Measurements from ENCODE around the gene LCT. TPM values are rescaled to one million over a fixed set of nuclear protein-coding genes. Genes with fewer than 3 reads are reported as not detected.

LCT gene
- total and polyA plus RNA-seq, 9 of the 15 experiments (the other 6 are each of a cell fraction or from before 2014, with no cell fraction given) = 0.01 to 0.04 (median 0.03) TPM; not detected in 4

DNA sequence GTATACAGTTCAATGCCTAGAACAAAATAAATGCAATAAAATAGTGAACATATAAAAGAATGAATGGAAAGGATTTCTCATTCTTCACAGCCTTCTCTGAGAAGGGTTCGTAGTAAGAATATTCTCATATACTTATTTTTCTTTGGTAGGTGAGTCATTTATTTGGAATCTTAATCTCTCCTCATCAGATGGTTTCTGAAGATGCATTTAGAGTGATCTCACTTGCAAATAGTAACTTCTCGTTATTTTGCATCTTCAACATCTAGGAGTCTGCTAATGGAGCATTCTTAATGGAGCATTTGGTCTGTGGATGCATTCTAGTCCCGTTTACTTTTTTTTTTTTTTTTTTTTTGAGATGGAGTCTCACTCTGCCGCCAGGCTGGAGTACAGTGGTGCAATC, 91.4 kb downstream of the LCT start:
- H3K9me3 ChIP-seq (replicated peaks; ENCODE audit: control insufficient read depth, insufficient read depth, low read depth, low read length) = no peaks in the 10 kb centered on the region
- H3K36me3 ChIP-seq (ENCODE audit: control insufficient read depth, insufficient read depth, low read length) = peaks cover 47% of the 10 kb centered on the region
- H4K20me1 ChIP-seq (replicated peaks; ENCODE audit: control insufficient read depth, insufficient read depth, low read length) = peaks cover 9% of the 10 kb centered on the region; the same call in 1 of the 2 replicates
- H3K79me2 ChIP-seq (ENCODE audit: control insufficient read depth, insufficient read depth, low read length) = peaks cover 56% of the 10 kb centered on the region
- peaks cover 7 to 8% of the 10 kb centered on the region in 2 experiments; a peak in 3 of 5 replicates for H3K4me1 ChIP-seq (replicated peaks in 1 of 2; ENCODE audit: control insufficient read depth in 2 of 2, insufficient read depth in 2 of 2, low read length in 2 of 2)
- H2AFZ ChIP-seq (ENCODE audit: low read depth, low read length) = no peak overlapping the region
- H3K4me2 ChIP-seq (ENCODE audit: insufficient read depth, low read length) = no peak overlapping the region
- H3K9me1 ChIP-seq (ENCODE audit: control insufficient read depth, insufficient read depth, low read length) = no peaks in the 10 kb centered on the region
- no peak overlapping the region for H3K9ac ChIP-seq (ENCODE audit: insufficient read depth in 1 of 2, low read depth in 2 of 2, low read length in 2 of 2)
- intact Hi-C loops (cut with micrococcal nuclease) (no loop called here), in situ Hi-C loops (cut with MboI) (no loop called here)
- BruUV-seq (replicated peaks) = no TSS peak
- FAIRE-seq = no peak
- H3K4me3 ChIP-seq = no peak overlapping the region
- no peak overlapping the region for H3K27ac ChIP-seq (ENCODE audit: extremely low read depth, low read depth, low read length)
- WGBS (ENCODE audit: insufficient coverage, low coverage, missing lambda C conversion rate) = 69% methylated on average over 3 of the region's 4 CpGs
- CTCF ChIA-PET (ENCODE audit: low intra/inter-chr PET ratio) = no interaction called here
- TF ChIP-seq KDM5B (IDR thresholded peaks at IDR 0.05; ENCODE audit: insufficient replicate concordance, low read depth, low read length) (no peak), RBM34 (IDR thresholded peaks at IDR 0.05; ENCODE audit: borderline replicate concordance, insufficient read depth, low read length) (no peak), KLF1 (tag; IDR thresholded peaks at IDR 0.05) (no peak), SMARCA5 (IDR thresholded peaks at IDR 0.05) (no peak), ZNF121 (CRISPR knock-in tag; conservative IDR thresholded peaks at IDR 0.05) (no peak)
- TF ChIP-seq, protein P1, sequence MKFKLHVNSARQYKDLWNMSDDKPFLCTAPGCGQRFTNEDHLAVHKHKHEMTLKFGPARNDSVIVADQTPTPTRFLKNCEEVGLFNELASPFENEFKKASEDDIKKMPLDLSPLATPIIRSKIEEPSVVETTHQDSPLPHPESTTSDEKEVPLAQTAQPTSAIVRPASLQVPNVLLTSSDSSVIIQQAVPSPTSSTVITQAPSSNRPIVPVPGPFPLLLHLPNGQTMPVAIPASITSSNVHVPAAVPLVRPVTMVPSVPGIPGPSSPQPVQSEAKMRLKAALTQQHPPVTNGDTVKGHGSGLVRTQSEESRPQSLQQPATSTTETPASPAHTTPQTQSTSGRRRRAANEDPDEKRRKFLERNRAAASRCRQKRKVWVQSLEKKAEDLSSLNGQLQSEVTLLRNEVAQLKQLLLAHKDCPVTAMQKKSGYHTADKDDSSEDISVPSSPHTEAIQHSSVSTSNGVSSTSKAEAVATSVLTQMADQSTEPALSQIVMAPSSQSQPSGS (CRISPR knock-in tag; IDR thresholded peaks at IDR 0.05) = no peak
- ATAC-seq = no peak
- POLR2A ChIA-PET = interaction anchor here (0.8 to 1.1 kb wide), 2 partner anchors 10 to 13 kb away, joined by 3 to 4 read pairs; no protein-coding TSS in a partner anchor
- no peaks in the 10 kb centered on the region for H3K27me3 ChIP-seq (ENCODE audit: control insufficient read depth in 2 of 2, insufficient read depth in 2 of 2, low read length in 2 of 2)
- no peak for DNase-seq (ENCODE audit: extremely low read depth in 1 of 4, low spot score in 3 of 4)

Measured in K562 (cell line).